ENCODE results near the gene TSPAN9. TPM values are rescaled to one million over a fixed set of nuclear protein-coding genes. Genes with fewer than 3 reads are reported as not detected.

The TSPAN9 gene
- total RNA-seq, 6 donors from 2014 or later: 25.2 to 62.9 (median 44.2) TPM

DNA sequence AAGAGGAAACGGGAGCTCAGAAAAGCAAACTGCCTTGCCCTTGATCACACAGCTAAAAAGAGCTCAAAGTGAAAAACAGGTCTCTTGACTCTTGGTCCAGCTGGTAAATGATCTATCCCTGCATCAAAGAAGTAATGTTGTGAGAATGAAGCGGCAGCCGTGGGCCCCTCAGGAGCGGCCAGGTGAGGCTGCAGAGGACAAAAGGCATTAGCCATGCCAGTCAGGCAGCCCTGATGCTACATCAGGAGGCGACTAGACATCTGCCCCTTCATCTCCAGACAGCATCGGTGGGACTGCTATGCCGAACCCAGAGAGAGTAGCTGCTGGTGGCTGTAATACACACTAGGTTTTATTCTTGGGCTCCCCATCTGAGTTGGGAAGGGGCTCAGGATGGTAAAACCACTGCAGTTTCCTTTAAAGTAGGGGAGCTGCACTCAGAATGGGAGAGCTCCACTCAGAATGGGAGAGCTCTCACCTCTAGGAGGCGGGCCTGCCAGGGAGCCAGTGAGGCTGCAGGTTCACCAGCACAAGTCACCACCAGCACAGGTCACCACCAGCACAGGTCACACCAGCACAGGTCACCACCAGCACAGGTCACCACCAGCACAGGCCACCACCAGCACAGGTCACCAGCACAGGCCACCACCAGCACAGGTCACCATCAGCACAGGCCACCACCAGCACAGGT lies 120.1 kb downstream of the TSPAN9 start:
- Histone ChIP-seq H3K27ac (no peak overlapping the region), H3K36me3 (no peaks in the 10 kb centered on the region), H3K27me3 (peaks cover 0 to 6% (median 0%) of the 10 kb centered on the region in 4 donors), H3K4me1 (peaks cover 21 to 26% (median 24%) of the 10 kb centered on the region in 4 donors), H3K4me3 (no peak overlapping the region), H3K9me3 (no peaks in the 10 kb centered on the region)
- 89 to 90% methylated on average over 8 of the region's 8 CpGs for WGBS, 2 donors
- no peak for ATAC-seq (ENCODE audit: low FRiP score in 2 of 2)
- peak in 1 of 2 donors; percentile 32 for DNase-seq
- no peak for TF ChIP-seq POLR2AphosphoS5 (IDR thresholded peaks at IDR 0.05)
- TF ChIP-seq, protein P1, sequence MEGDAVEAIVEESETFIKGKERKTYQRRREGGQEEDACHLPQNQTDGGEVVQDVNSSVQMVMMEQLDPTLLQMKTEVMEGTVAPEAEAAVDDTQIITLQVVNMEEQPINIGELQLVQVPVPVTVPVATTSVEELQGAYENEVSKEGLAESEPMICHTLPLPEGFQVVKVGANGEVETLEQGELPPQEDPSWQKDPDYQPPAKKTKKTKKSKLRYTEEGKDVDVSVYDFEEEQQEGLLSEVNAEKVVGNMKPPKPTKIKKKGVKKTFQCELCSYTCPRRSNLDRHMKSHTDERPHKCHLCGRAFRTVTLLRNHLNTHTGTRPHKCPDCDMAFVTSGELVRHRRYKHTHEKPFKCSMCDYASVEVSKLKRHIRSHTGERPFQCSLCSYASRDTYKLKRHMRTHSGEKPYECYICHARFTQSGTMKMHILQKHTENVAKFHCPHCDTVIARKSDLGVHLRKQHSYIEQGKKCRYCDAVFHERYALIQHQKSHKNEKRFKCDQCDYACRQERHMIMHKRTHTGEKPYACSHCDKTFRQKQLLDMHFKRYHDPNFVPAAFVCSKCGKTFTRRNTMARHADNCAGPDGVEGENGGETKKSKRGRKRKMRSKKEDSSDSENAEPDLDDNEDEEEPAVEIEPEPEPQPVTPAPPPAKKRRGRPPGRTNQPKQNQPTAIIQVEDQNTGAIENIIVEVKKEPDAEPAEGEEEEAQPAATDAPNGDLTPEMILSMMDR (IDR thresholded peaks at IDR 0.05): no peak
- no peak for TF ChIP-seq POLR2A (IDR thresholded peaks at IDR 0.05)
- TF ChIP-seq EP300 (IDR thresholded peaks at IDR 0.05): no peak

DNA sequence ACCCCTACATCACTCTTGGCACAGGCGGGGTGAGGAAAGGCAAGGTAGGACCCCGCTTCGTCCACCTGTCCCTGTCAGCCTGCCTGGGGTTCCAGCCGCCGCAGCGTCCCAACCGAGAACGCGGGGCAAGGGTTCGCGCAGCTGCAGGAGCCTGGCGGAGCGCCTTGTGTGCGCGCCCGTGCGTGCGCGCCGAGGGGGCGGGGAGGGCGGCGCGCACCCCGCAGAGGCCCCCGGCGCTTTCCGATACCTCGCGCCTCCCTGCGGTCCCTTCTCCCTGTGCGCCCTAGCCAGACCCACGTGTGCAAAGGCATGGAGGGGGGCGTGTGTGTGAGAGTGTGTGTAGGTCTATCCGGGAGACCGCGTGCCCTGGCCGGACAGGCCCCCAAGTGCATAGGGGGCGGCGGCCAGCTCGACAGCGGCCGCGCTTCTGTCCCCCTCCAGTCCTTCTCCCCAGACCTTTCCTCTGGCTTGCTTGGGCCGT lies 122.4 kb downstream of the TSPAN9 start:
- peaks cover 0 to 6% (median 0%) of the 10 kb centered on the region in 4 donors for H3K27me3 ChIP-seq
- no peaks in the 10 kb centered on the region for H3K9me3 ChIP-seq
- peak overlapping the region in 3 of 4 donors; percentile 38 to 50 (median 48) for H3K4me3 ChIP-seq
- H3K27ac ChIP-seq: no peak overlapping the region
- H3K36me3 ChIP-seq: no peaks in the 10 kb centered on the region
- ATAC-seq (ENCODE audit: low FRiP score in 2 of 2) (peak; percentile 28 to 39), DNase-seq (no peak)
- peaks cover 27 to 43% (median 40%) of the 10 kb centered on the region in 4 donors for H3K4me1 ChIP-seq
- no peak for TF ChIP-seq POLR2AphosphoS5 (IDR thresholded peaks at IDR 0.05)
- TF ChIP-seq, protein P1 (IDR thresholded peaks at IDR 0.05): no peak
- 8 to 34% methylated on average over 23 to 31 of the region's 45 CpGs for WGBS, 2 donors

GRCh38 chr12:3200032-3200617 lies 122.9 kb downstream of the TSPAN9 start:
- Histone ChIP-seq H3K4me1 (peaks cover 30 to 48% (median 44%) of the 10 kb centered on the region in 4 donors), H3K27me3 (peaks cover 0 to 6% (median 0%) of the 10 kb centered on the region in 4 donors), H3K4me3 (peak overlapping the region; percentile 25 to 50 (median 43)), H3K36me3 (no peaks in the 10 kb centered on the region), H3K9me3 (no peaks in the 10 kb centered on the region), H3K27ac (no peak overlapping the region)
- TF ChIP-seq EP300 (IDR thresholded peaks at IDR 0.05) (no peak), POLR2AphosphoS5 (IDR thresholded peaks at IDR 0.05) (no peak)
- TF ChIP-seq, protein P1 (IDR thresholded peaks at IDR 0.05): no peak
- ATAC-seq (ENCODE audit: low FRiP score in 2 of 2) (peak; percentile 60 to 76), DNase-seq (peak in 1 of 2 donors; percentile 89)
- 41% methylated on average over 34 to 47 of the region's 49 CpGs for WGBS, 2 donors

GRCh38 chr12:3200814-3201233 lies 123.6 kb downstream of the TSPAN9 start:
- Histone ChIP-seq H3K27me3 (peaks cover 0 to 6% (median 0%) of the 10 kb centered on the region in 4 donors), H3K4me3 (peak overlapping the region in 3 of 4 donors; percentile 38 to 50 (median 48)), H3K4me1 (peaks cover 37 to 55% (median 51%) of the 10 kb centered on the region in 4 donors), H3K9me3 (no peaks in the 10 kb centered on the region), H3K36me3 (no peaks in the 10 kb centered on the region), H3K27ac (no peak overlapping the region)
- TF ChIP-seq POLR2A (IDR thresholded peaks at IDR 0.05): no peak
- TF ChIP-seq, protein P1 (IDR thresholded peaks at IDR 0.05): no peak
- TF ChIP-seq POLR2AphosphoS5 (IDR thresholded peaks at IDR 0.05): no peak
- TF ChIP-seq EP300 (IDR thresholded peaks at IDR 0.05): no peak
- 13 to 46% methylated on average over 17 to 19 of the region's 41 CpGs for WGBS, 2 donors
- ATAC-seq (ENCODE audit: low FRiP score in 2 of 2): peak in 1 of 2 donors; percentile 11
- DNase-seq: peak in 1 of 2 donors; percentile 83
